SK-N-MC (cell line): ENCODE results near the gene NEK1.

ENCODE experiments used
- DNase-seq: peaks from one replicate; pipeline ENCODE4 v3.0.0-alpha.2; 2011; ENCODE audit warnings: low read depth, low spot score
- H3K27ac ChIP-seq: fragments of 200-600 bp; sonication (generic); 2 replicates; pipeline ENCODE4 v1.5.1; 2016; ENCODE audit warnings: mixed run types
- H3K36me3 ChIP-seq: fragments of 200-600 bp; sonication (generic); 2 replicates; pipeline ENCODE4 v1.6.1; 2017; ENCODE audit warnings: antibody characterized with exemption, low read length, mixed read lengths; ENCODE audit not compliant: insufficient read depth
- H3K4me3 ChIP-seq: fragments of 200-600 bp; sonication (generic); 2 replicates; pipeline ENCODE4 v1.5.1; 2016
- H3K9ac ChIP-seq: fragments of 200-600 bp; sonication (generic); 2 replicates; pipeline ENCODE4 v1.8.0; 2017; ENCODE audit warnings: mixed run types, mixed read lengths; ENCODE audit not compliant: insufficient read length
- H3K9me3 ChIP-seq: fragments of 200-600 bp; sonication (generic); 2 replicates; pipeline ENCODE4 v1.6.1; 2017; ENCODE audit warnings: low read depth, mild to moderate bottlenecking, antibody characterized with exemption, low read length, moderate library complexity, mixed read lengths
- EZH2 ChIP-seq: fragments of 200-600 bp; sonication (generic); IDR thresholded peaks from one replicate; pipeline ENCODE4 v1.6.1; 2017; ENCODE audit warnings: antibody characterized with exemption
- FOXP2 ChIP-seq: optimal IDR thresholded peaks from 2 replicates; pipeline ENCODE3; 2011; ENCODE audit warnings: mild to moderate bottlenecking, moderate library complexity; ENCODE audit not compliant: insufficient read depth; ENCODE audit errors: extremely low read length, control extremely low read depth
- POLR2AphosphoS5 ChIP-seq: IDR thresholded peaks from 2 replicates; pipeline ENCODE4 v1.6.1; 2012; ENCODE audit warnings: mild to moderate bottlenecking, low read depth, low read length, borderline replicate concordance

NEK1 gene

DNA sequence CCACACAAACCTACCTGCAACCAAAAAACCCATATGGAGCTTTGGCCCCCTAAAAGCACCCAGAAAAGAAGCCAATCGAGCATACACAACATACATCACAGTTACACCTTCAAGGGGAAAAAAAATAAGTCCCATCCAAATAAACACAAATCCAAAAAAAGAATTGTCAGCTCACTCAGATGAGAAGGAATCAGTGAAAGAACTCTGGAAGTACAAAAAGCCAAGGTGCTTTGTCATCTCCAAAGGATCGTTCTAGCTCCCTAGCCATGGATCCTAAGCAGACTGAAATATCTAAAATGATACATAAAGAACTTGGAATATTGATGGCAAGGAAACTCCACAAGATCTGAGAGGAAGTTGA, 119.2 kb downstream of the NEK1 start:
- DNase-seq = no peak
- no peak for TF ChIP-seq EZH2
- TF ChIP-seq FOXP2 = no peak
- no peak for TF ChIP-seq POLR2AphosphoS5
- H3K4me3 ChIP-seq = no peak overlapping the region
- H3K27ac ChIP-seq = no peak overlapping the region
- H3K9ac ChIP-seq = no peak overlapping the region
- peaks cover 3% of the 10 kb centered on the region; the same call in 1 of the 2 replicates for H3K36me3 ChIP-seq
- no peaks in the 10 kb centered on the region for H3K9me3 ChIP-seq

DNA sequence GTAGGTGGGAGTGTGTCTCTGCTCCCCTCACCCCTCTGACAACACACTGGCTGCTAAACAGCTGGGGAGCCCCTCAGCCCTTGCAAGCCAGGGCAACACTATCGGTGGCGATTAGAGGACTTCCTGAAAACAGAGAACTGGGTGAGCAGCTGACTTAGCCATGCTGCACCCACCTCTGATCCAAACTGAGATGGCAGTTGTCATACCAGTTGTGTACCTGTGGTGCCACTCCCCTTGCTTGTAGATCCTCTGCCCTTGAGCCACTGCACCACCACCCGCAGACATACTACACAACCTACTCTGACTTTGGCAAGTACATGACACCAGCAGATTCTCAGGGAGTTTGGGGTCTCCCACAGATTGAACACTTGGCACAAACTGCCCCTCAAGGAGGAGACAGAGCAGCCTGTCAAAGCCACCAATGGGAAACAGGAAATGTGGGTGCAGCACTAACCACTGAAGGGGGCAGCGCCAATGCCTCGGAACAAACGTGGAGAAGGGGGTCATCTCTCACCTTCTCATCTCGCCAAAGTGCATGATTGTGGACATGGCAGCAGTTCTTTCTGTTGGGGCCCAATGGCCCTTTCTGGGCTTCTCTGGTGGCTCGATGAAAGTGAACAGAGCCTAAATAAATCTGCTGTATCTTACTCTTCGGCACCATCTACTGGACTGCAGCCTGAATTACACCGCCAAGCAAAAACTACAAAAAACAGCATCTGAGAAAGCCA, 119.8 kb downstream of the NEK1 start:
- Histone ChIP-seq H3K36me3 (peaks cover 3% of the 10 kb centered on the region; the same call in 1 of the 2 replicates), H3K27ac (no peak overlapping the region), H3K9me3 (no peaks in the 10 kb centered on the region), H3K9ac (no peak overlapping the region), H3K4me3 (no peak overlapping the region)
- TF ChIP-seq FOXP2 = no peak
- no peak for TF ChIP-seq POLR2AphosphoS5
- no peak for TF ChIP-seq EZH2
- DNase-seq = peak; percentile 16

DNA sequence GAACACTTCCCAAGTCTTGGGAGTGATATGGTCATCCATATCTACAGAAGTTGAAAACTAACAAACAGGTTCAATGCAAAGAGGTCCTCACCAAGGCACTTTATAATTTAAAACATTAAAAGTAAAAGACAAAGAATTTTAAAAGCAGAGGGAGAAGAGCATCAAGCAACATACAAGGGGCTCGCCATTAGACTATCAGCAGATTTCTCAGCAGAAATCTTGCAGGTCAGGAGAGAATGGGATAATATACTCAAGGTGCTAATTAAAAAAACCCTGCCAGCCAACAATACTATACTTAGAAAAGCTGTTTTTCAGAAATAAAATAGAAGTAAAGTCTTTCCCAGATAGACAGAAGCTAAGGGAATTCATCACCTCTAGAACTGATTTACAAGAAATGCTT, 121.2 kb downstream of the NEK1 start:
- H3K27ac ChIP-seq = no peak overlapping the region
- H3K9me3 ChIP-seq = no peaks in the 10 kb centered on the region
- H3K9ac ChIP-seq = no peak overlapping the region
- no peak for DNase-seq
- TF ChIP-seq FOXP2 (no peak), EZH2 (no peak), POLR2AphosphoS5 (no peak)
- H3K4me3 ChIP-seq = no peak overlapping the region
- H3K36me3 ChIP-seq = peaks cover 3% of the 10 kb centered on the region; the same call in 1 of the 2 replicates

DNA sequence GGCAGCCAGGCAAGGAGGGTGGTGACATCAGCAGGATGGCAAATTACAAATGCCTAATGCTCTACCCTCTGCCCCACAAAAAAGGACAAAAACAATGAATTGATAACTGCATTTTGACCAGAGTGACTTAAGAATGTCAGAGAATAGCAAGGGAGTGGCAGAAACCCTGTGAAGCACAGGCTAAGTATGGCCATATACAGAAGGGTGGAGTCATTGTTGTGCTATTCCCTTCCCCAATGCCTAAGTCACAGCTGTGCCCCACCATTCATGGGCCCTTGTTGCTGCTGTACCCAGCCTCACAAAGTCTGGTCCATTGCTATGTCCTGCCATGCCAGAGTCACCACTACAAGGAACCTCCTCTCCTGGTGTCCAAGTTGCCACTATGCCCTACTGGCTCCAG, 123.1 kb downstream of the NEK1 start:
- H3K9me3 ChIP-seq = no peaks in the 10 kb centered on the region
- H3K27ac ChIP-seq = no peak overlapping the region
- no peak overlapping the region for H3K4me3 ChIP-seq
- H3K9ac ChIP-seq = no peak overlapping the region
- no peak for TF ChIP-seq EZH2
- no peak for TF ChIP-seq FOXP2
- TF ChIP-seq POLR2AphosphoS5 = no peak
- no peak for DNase-seq
- peaks cover 3% of the 10 kb centered on the region; the same call in 1 of the 2 replicates for H3K36me3 ChIP-seq

DNA sequence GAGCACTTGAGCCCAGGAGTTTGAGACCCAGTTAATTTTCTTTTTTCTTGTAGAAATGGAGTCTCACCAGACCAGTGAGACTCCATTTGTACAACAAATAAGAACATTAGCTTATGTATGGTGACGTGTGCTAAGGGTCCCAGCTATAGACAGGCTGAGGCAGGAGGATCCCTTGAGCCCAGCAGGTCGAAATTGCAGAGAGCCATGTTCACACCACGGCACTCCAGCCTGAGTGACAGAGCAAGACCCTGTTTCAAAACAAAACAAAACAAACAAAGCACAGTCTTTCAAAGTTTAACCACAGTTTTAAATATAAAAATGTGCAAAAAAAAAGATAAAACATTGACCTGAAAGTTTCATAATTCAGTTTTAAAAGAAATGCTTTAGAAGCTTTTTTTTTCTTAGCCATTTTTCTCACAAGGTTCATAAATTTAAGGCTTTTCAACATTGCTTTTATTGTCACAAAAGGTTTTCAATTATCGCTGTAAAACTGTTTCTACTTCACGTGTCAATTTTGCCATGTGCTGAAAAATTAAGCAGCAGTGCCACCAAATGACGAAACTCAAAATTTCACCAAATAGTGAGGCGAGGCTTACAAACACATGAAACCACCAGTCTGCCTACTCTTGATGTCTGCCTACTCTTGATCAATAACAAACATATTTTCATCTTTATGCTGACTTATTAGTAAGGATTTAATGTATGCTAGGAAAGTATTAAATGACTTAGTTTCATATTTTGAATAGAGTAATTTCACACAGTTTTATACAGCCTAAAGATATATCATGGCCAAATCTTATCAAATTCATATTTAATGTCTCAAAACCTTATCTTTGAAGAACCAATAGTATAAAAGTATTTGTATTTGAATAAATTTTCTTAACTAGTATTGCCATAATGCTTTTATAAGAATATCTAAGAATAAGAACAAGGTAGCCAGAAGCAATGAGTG, 126.3 kb downstream of the NEK1 start:
- TF ChIP-seq EZH2 = no peak
- TF ChIP-seq FOXP2 = no peak
- TF ChIP-seq POLR2AphosphoS5 = no peak
- Histone ChIP-seq H3K9me3 (no peaks in the 10 kb centered on the region), H3K36me3 (peaks cover 3% of the 10 kb centered on the region; the same call in 1 of the 2 replicates), H3K27ac (no peak overlapping the region), H3K9ac (no peak overlapping the region), H3K4me3 (no peak overlapping the region)
- peak; percentile 39 for DNase-seq

- Histone ChIP-seq H3K27ac (no peak overlapping the region), H3K36me3 (peaks cover 3% of the 10 kb centered on the region; the same call in 1 of the 2 replicates), H3K9ac (no peak overlapping the region), H3K4me3 (no peak overlapping the region), H3K9me3 (no peaks in the 10 kb centered on the region)
- DNase-seq = no peak
- TF ChIP-seq EZH2 (no peak), POLR2AphosphoS5 (no peak), FOXP2 (no peak)
These were observed 127.3 kb downstream of the NEK1 start for GRCh38 chr4:169485086-169485485.

DNA sequence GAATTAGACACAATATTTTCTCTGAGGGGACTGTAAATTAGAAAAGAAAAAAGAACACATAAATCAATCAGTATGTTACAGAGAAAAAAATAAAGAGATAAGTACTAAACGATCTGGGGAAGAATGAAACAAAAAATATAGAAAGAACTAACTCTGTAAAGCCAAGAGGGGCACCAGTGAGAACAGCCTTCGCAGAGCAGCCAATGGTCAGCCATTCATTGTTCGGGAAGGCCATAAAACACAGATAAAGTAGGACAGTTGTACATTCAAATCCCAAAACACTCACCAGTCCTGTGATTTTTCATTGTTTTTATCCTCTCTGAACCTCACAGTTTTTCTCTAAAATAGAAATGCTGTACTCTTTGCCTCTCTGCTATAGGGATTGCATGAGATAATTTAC, 127.9 kb downstream of the NEK1 start:
- H3K9ac ChIP-seq = no peak overlapping the region
- no peak overlapping the region for H3K4me3 ChIP-seq
- peaks cover 3% of the 10 kb centered on the region; the same call in 1 of the 2 replicates for H3K36me3 ChIP-seq
- no peak overlapping the region for H3K27ac ChIP-seq
- DNase-seq = no peak
- H3K9me3 ChIP-seq = no peaks in the 10 kb centered on the region
- TF ChIP-seq EZH2 (no peak), POLR2AphosphoS5 (no peak), FOXP2 (no peak)

DNA sequence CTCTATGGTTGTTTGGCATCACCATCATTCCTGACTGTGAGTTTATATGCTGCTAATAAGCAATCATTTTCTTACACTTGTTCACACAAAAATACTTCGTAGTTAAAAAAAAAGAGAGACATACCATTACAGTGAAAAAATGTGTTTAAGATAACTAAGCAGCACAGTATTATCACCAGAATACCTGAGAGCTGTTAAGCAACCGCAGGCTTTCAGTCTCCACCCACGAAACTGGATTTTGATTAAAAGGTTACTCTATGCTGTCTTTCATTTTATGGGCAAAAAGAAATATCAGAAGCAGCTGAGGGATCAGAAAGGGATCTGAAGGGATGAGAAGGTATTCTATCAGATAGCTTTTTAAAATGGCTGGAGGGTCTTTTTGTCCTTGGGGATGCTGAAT, 148.3 kb downstream of the NEK1 start:
- no peak for DNase-seq
- no peak overlapping the region for H3K9ac ChIP-seq
- peaks cover 10% of the 10 kb centered on the region for H3K36me3 ChIP-seq
- no peaks in the 10 kb centered on the region for H3K9me3 ChIP-seq
- TF ChIP-seq POLR2AphosphoS5 (no peak), EZH2 (no peak), FOXP2 (no peak)
- no peak overlapping the region for H3K4me3 ChIP-seq
- H3K27ac ChIP-seq = no peak overlapping the region
